ENCODE data around the gene PDCL3. TPM values are rescaled to one million over a fixed set of nuclear protein-coding genes. Genes with fewer than 3 reads are reported as not detected.

The PDCL3 gene
- total RNA-seq, 1 experiment from 2014 or later, result 22.1 TPM

GRCh38 chr2:100527440-100528015 is 35.3 kb upstream of the PDCL3 start (continued):
- TF ChIP-seq SP1 (CRISPR knock-in tag; conservative IDR thresholded peaks at IDR 0.05) (no peak), TEAD1 (CRISPR knock-in tag; IDR thresholded peaks at IDR 0.05) (no peak)

GRCh38 chr2:100529176-100529575 is 33.6 kb upstream of the PDCL3 start:
- Mint-ChIP-seq H3K27ac (no peak overlapping the region), H3K4me3 (no peak overlapping the region), H3K4me1 (peaks cover 10% of the 10 kb centered on the region), H3K36me3 (no peaks in the 10 kb centered on the region), H3K9me3 (peaks cover 10% of the 10 kb centered on the region), H3K27me3 (ENCODE audit: low read depth) (no peaks in the 10 kb centered on the region; the same call in 1 of the 2 replicates)
- ChIA-PET CTCF (no interaction called here), POLR2A (no interaction called here)
- ATAC-seq, result no peak
- no peak for DNase-seq (ENCODE audit: low spot score)
- no peak for TF ChIP-seq NR1H2 (CRISPR knock-in tag; IDR thresholded peaks at IDR 0.05)
- TF ChIP-seq ZNF416 (CRISPR knock-in tag; IDR thresholded peaks at IDR 0.05), result no peak
- TF ChIP-seq, protein P1, sequence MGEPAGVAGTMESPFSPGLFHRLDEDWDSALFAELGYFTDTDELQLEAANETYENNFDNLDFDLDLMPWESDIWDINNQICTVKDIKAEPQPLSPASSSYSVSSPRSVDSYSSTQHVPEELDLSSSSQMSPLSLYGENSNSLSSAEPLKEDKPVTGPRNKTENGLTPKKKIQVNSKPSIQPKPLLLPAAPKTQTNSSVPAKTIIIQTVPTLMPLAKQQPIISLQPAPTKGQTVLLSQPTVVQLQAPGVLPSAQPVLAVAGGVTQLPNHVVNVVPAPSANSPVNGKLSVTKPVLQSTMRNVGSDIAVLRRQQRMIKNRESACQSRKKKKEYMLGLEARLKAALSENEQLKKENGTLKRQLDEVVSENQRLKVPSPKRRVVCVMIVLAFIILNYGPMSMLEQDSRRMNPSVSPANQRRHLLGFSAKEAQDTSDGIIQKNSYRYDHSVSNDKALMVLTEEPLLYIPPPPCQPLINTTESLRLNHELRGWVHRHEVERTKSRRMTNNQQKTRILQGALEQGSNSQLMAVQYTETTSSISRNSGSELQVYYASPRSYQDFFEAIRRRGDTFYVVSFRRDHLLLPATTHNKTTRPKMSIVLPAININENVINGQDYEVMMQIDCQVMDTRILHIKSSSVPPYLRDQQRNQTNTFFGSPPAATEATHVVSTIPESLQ (CRISPR knock-in tag; IDR thresholded peaks at IDR 0.05), result no peak
- TF ChIP-seq STAT6 (CRISPR knock-in tag; conservative IDR thresholded peaks at IDR 0.05; ENCODE audit: low read depth), result no peak
- no peak for TF ChIP-seq MAX (CRISPR knock-in tag; IDR thresholded peaks at IDR 0.05)
- TF ChIP-seq IRF2 (CRISPR knock-in tag; IDR thresholded peaks at IDR 0.05; ENCODE audit: borderline replicate concordance, low read depth), result no peak
- no peak for TF ChIP-seq GTF2I (CRISPR knock-in tag; conservative IDR thresholded peaks at IDR 0.05)
- TF ChIP-seq SMAD3 (CRISPR knock-in tag; IDR thresholded peaks at IDR 0.05; ENCODE audit: borderline replicate concordance), result no peak
- no peak for TF ChIP-seq NR2C2 (CRISPR knock-in tag; IDR thresholded peaks at IDR 0.05)
- no peak for TF ChIP-seq ZNF396 (CRISPR knock-in tag; IDR thresholded peaks at IDR 0.05; ENCODE audit: borderline replicate concordance)
- TF ChIP-seq ATF3 (CRISPR knock-in tag; conservative IDR thresholded peaks at IDR 0.05), result no peak
- no peak for TF ChIP-seq CBFB (CRISPR knock-in tag; IDR thresholded peaks at IDR 0.05; ENCODE audit: low read depth)
- no peak for TF ChIP-seq PREB (CRISPR knock-in tag; IDR thresholded peaks at IDR 0.05; ENCODE audit: borderline replicate concordance)
- TF ChIP-seq NR3C1 (CRISPR knock-in tag; conservative IDR thresholded peaks at IDR 0.05; ENCODE audit: low read depth), result no peak
- no peak for TF ChIP-seq TCF7 (CRISPR knock-in tag; IDR thresholded peaks at IDR 0.05; ENCODE audit: low read depth)
- TF ChIP-seq, protein P2, sequence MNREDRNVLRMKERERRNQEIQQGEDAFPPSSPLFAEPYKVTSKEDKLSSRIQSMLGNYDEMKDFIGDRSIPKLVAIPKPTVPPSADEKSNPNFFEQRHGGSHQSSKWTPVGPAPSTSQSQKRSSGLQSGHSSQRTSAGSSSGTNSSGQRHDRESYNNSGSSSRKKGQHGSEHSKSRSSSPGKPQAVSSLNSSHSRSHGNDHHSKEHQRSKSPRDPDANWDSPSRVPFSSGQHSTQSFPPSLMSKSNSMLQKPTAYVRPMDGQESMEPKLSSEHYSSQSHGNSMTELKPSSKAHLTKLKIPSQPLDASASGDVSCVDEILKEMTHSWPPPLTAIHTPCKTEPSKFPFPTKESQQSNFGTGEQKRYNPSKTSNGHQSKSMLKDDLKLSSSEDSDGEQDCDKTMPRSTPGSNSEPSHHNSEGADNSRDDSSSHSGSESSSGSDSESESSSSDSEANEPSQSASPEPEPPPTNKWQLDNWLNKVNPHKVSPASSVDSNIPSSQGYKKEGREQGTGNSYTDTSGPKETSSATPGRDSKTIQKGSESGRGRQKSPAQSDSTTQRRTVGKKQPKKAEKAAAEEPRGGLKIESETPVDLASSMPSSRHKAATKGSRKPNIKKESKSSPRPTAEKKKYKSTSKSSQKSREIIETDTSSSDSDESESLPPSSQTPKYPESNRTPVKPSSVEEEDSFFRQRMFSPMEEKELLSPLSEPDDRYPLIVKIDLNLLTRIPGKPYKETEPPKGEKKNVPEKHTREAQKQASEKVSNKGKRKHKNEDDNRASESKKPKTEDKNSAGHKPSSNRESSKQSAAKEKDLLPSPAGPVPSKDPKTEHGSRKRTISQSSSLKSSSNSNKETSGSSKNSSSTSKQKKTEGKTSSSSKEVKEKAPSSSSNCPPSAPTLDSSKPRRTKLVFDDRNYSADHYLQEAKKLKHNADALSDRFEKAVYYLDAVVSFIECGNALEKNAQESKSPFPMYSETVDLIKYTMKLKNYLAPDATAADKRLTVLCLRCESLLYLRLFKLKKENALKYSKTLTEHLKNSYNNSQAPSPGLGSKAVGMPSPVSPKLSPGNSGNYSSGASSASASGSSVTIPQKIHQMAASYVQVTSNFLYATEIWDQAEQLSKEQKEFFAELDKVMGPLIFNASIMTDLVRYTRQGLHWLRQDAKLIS (CRISPR knock-in tag; IDR thresholded peaks at IDR 0.05; ENCODE audit: borderline replicate concordance), result no peak
- TF ChIP-seq FOXP4 (CRISPR knock-in tag; IDR thresholded peaks at IDR 0.05), result no peak
